Mesodermal cell (in vitro differentiated cells): ENCODE data around the gene MSGN1.

Experiments used
- H3K27ac ChIP-seq: 2 replicates; pipeline ENCODE4 v1.7.0; 2013; ENCODE audit warnings: mild to moderate bottlenecking, low read depth, low read length, moderate library complexity; ENCODE audit not compliant: severe bottlenecking
- H3K36me3 ChIP-seq: 2 replicates; pipeline ENCODE4 v1.7.1; 2013; ENCODE audit warnings: mild to moderate bottlenecking, low read length, moderate library complexity; ENCODE audit not compliant: control insufficient read depth, insufficient read depth
- H3K4me1 ChIP-seq: one replicate; pipeline ENCODE4 v1.7.1; 2013; ENCODE audit warnings: mild to moderate bottlenecking, low read length; ENCODE audit not compliant: insufficient read depth, control insufficient read depth, poor library complexity, severe bottlenecking
- H3K4me3 ChIP-seq: 2 replicates; pipeline ENCODE4 v1.7.0; 2013; ENCODE audit warnings: low read length, control low read depth, mild to moderate bottlenecking; ENCODE audit not compliant: insufficient read depth, poor library complexity, severe bottlenecking; ENCODE audit errors: extremely low read depth
- H3K9me3 ChIP-seq: 2 replicates; pipeline ENCODE4 v1.7.1; 2013; ENCODE audit warnings: mild to moderate bottlenecking, low read length, moderate library complexity; ENCODE audit not compliant: control insufficient read depth
- WGBS, 2 experiments: methylation state at CpG; one replicate each; pipeline ENCODE4 v1.1.5; 2013; ENCODE audit warnings: missing lambda C conversion rate in 2 of 2; ENCODE audit not compliant: insufficient coverage in 2 of 2; 5-methylcytosine and 5-hydroxymethylcytosine counted together

The MSGN1 gene

DNA sequence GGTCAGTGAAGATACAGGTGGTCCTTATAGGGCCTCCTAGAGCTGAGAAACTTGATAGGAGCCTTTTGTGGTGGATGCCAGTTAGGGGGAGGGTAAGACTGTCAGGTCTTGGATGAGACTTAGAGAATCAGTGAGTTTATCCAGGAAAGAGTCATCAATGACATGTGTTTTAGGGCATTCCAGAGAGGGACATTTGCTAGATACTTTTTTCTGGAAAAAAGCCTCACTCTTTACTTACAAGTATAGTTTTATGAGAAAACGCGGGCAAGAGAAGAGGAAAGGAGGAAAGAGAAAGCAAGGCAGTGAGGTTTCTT is 24.5 kb upstream of the MSGN1 start:
- Histone ChIP-seq H3K4me1 (peaks cover 6% of the 10 kb centered on the region), H3K9me3 (no peaks in the 10 kb centered on the region), H3K27ac (no peak overlapping the region), H3K36me3 (no peaks in the 10 kb centered on the region), H3K4me3 (no peak overlapping the region)
- WGBS, 2 experiments = 100% methylated on average over 2 of the region's 2 CpGs; no CpG with 5 or more reads in 1 of the 2 experiments

DNA sequence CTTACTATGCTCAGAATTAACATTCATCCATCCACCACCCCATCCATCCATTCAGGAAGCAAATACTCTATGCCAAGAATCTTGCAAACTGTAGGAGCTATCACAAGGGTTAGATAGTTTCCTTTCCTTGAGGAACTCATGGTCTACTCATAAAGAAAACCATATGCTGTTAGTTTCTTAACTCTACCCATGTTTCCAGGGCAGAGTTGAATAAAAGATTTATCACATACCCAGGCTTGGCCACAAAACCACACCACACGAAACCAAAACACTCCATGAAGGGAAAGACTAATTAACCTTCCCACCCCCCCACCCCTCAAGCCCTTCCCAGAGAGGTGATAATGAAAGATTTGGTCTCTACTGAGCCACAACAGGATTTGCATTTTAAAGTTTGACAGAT is 23.7 kb upstream of the MSGN1 start:
- Histone ChIP-seq H3K4me3 (no peak overlapping the region), H3K27ac (no peak overlapping the region), H3K36me3 (no peaks in the 10 kb centered on the region), H3K4me1 (peaks cover 6% of the 10 kb centered on the region), H3K9me3 (no peaks in the 10 kb centered on the region)
- no CpG with 5 or more reads among the region's 1 CpG for WGBS, 2 experiments

GRCh38 chr2:17793296-17793695 is 23.0 kb upstream of the MSGN1 start:
- no peak overlapping the region for H3K27ac ChIP-seq
- no peaks in the 10 kb centered on the region for H3K9me3 ChIP-seq
- WGBS, 2 experiments = 82 to 86% methylated on average over 3 to 4 of the region's 4 CpGs
- H3K36me3 ChIP-seq = no peaks in the 10 kb centered on the region
- H3K4me3 ChIP-seq = no peak overlapping the region
- H3K4me1 ChIP-seq = peaks cover 6% of the 10 kb centered on the region

- H3K36me3 ChIP-seq = no peaks in the 10 kb centered on the region
- H3K27ac ChIP-seq = no peak overlapping the region
- WGBS, 2 experiments = 83 to 94% methylated on average over 4 to 5 of the region's 6 CpGs
- no peaks in the 10 kb centered on the region for H3K9me3 ChIP-seq
- no peak overlapping the region for H3K4me3 ChIP-seq
- H3K4me1 ChIP-seq = peaks cover 6% of the 10 kb centered on the region
Observed at GRCh38 chr2:17793803-17794354, 22.4 kb upstream of the MSGN1 start.

GRCh38 chr2:17795309-17795708 is 21.0 kb upstream of the MSGN1 start:
- Histone ChIP-seq H3K36me3 (no peaks in the 10 kb centered on the region), H3K4me1 (peaks cover 6% of the 10 kb centered on the region), H3K4me3 (no peak overlapping the region), H3K9me3 (no peaks in the 10 kb centered on the region), H3K27ac (no peak overlapping the region)
- WGBS, 2 experiments = 86 to 89% methylated on average over 4 to 5 of the region's 5 CpGs

- no peak overlapping the region for H3K4me3 ChIP-seq
- WGBS, 2 experiments = 84 to 97% methylated on average over 3 to 4 of the region's 4 CpGs
- no peaks in the 10 kb centered on the region for H3K9me3 ChIP-seq
- peaks cover 6% of the 10 kb centered on the region for H3K4me1 ChIP-seq
- H3K27ac ChIP-seq = no peak overlapping the region
- H3K36me3 ChIP-seq = no peaks in the 10 kb centered on the region
Observed at GRCh38 chr2:17798338-17798737, 17.9 kb upstream of the MSGN1 start.

GRCh38 chr2:17799301-17800120 is 16.7 kb upstream of the MSGN1 start:
- peak overlapping the region; percentile 36 for H3K27ac ChIP-seq
- no peaks in the 10 kb centered on the region for H3K9me3 ChIP-seq
- no peaks in the 10 kb centered on the region for H3K4me1 ChIP-seq
- no peaks in the 10 kb centered on the region for H3K36me3 ChIP-seq
- 91 to 96% methylated on average over 4 to 5 of the region's 7 CpGs for WGBS, 2 experiments
- no peak overlapping the region for H3K4me3 ChIP-seq

DNA sequence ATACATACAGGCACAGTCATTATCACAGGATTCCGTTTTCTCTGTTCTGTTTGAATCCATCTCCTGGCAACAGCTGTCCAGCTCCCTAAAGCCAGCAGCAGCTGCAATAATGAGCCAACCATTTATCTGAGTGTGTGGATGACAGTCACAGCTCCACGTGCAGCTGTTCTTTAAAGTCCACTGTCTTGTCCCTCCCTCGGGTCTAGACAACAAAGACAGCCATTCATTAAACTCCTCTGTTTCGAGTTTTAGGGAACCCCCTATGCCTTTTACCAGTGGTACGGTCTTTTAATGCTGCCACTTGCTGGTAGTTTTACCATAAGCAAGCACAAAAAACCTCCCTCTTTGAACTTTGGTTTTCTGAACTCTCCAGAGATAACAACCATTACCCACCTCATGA is 16.0 kb upstream of the MSGN1 start:
- 71 to 81% methylated on average over 4 to 5 of the region's 5 CpGs for WGBS, 2 experiments
- Histone ChIP-seq H3K36me3 (no peaks in the 10 kb centered on the region), H3K4me3 (no peak overlapping the region), H3K4me1 (no peaks in the 10 kb centered on the region), H3K27ac (peak overlapping the region; percentile 36), H3K9me3 (no peaks in the 10 kb centered on the region)

DNA sequence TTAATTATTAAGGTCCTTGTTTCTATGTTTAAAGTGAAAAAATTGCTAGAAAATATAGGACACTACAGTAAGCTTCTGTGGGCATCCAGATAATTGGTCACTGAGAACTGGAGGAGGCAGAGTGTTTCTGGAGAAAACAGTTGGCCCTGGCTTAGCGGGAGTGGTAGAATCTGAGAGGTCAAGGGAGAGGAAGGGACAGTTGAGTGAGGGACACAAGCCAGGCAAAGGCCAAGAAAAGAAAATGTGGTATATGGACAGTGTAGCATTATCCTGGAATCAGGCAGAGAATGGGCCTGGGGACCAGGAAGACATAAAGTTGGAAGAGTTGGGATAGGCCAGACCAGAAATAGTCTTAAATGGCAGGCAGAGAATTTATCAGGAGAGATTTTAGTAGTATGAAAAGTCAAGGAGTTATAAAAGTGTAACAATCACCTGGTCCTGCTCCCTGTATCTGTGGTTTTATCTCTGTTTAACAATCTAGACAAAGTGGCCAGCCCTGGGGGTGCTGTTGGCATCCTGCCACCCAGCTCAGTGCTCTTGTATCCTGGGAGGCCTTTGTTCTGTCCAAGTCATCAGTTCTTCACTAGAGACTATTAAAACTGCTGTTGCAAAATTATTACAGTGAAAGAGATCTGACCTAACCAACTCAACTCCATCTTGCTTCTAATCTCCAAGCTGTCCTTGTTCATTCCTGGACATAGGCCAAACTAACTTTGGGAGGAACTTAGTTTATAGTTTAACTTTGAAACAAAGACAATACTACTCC is 15.4 kb upstream of the MSGN1 start:
- H3K9me3 ChIP-seq = no peaks in the 10 kb centered on the region
- H3K27ac ChIP-seq = peak overlapping the region; percentile 36
- H3K4me1 ChIP-seq = no peaks in the 10 kb centered on the region
- no peak overlapping the region for H3K4me3 ChIP-seq
- no peaks in the 10 kb centered on the region for H3K36me3 ChIP-seq
- 100% methylated on average over 1 of the region's 1 CpG for WGBS, 2 experiments

DNA sequence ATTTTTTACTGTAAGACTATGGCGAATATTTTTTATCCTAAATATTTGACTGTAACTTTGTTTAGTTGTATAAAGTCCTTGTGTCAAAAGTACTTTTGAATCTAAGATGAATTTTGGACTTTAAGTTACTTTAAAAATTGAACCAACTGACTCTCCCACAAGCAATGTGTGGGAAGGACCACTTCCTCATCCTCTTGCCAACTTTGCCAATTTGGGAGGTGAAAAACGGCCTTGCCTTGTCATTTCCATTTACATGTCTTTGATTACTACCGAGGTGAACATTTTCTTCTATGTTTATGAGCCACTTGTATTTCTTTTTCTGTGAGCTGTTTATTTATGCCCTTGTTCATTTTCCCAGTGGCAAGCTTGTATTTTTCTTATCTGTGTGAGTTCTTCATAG is 12.8 kb upstream of the MSGN1 start:
- no peak overlapping the region for H3K27ac ChIP-seq
- H3K4me3 ChIP-seq = no peak overlapping the region
- H3K4me1 ChIP-seq = no peaks in the 10 kb centered on the region
- no peaks in the 10 kb centered on the region for H3K36me3 ChIP-seq
- WGBS, 2 experiments = 67% methylated on average over 1 of the region's 3 CpGs; no CpG with 5 or more reads in 1 of the 2 experiments
- H3K9me3 ChIP-seq = no peaks in the 10 kb centered on the region

DNA sequence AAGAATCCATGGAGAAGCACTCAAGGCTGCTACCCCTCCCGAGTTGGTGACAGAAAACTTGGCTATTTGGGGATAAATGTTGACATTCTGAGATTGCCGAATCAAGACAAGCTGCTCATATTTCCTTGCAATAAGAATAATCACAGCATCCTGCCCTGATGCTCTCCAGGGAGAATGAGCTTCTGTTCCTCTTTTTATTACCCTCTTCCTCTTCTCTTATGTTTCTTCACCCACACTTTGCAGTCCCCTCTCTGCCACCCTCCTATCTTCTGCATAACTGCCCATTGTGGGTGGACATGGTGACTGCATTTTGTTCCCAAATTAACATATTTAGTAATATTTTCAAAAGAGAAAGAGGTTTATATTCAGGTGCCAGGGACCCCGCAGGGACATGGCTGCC is 11.9 kb upstream of the MSGN1 start:
- Histone ChIP-seq H3K9me3 (no peaks in the 10 kb centered on the region), H3K4me1 (no peaks in the 10 kb centered on the region), H3K27ac (no peak overlapping the region), H3K4me3 (no peak overlapping the region), H3K36me3 (no peaks in the 10 kb centered on the region)
- WGBS, 2 experiments = 83 to 100% methylated on average over 1 to 2 of the region's 3 CpGs
